Loucy (cell line): ENCODE results near the gene TPM1.

Source experiments
- H2AFZ ChIP-seq: fragments of 200-600 bp; sonication (generic); 2 replicates; pipeline ENCODE4 v1.6.0; 2016; ENCODE audit warnings: antibody characterized with exemption, mild to moderate bottlenecking, low read length, moderate library complexity
- H3F3A ChIP-seq: fragments of 200-600 bp; 2 replicates; pipeline ENCODE4 v1.6.0; 2016; ENCODE audit warnings: antibody characterized with exemption, low read depth, mild to moderate bottlenecking
- H3K27me3 ChIP-seq: fragments of 200-600 bp; sonication (generic); 2 replicates; pipeline ENCODE4 v1.6.1; 2014; ENCODE audit warnings: low read length, mild to moderate bottlenecking; ENCODE audit not compliant: insufficient read depth, poor library complexity, severe bottlenecking
- H3K36me3 ChIP-seq: fragments of 200-600 bp; sonication (generic); 2 replicates; pipeline ENCODE4 v1.6.1; 2016; ENCODE audit warnings: low read length; ENCODE audit not compliant: insufficient read depth
- H3K4me1 ChIP-seq: fragments of 200-600 bp; sonication (generic); 2 replicates; pipeline ENCODE4 v1.5.1; 2014; ENCODE audit warnings: low read length, mild to moderate bottlenecking; ENCODE audit not compliant: insufficient read depth, poor library complexity, severe bottlenecking
- H3K4me2 ChIP-seq: fragments of 200-600 bp; sonication (generic); 2 replicates; pipeline ENCODE4 v1.6.0; 2014; ENCODE audit warnings: antibody characterized with exemption, low read length, low read depth, mild to moderate bottlenecking; ENCODE audit not compliant: poor library complexity, severe bottlenecking
- H3K4me3 ChIP-seq: fragments of 200-600 bp; sonication (generic); 2 replicates; pipeline ENCODE4 v1.5.1; 2014; ENCODE audit warnings: low read length, mild to moderate bottlenecking, mixed read lengths; ENCODE audit not compliant: poor library complexity, severe bottlenecking
- H3K79me2 ChIP-seq: fragments of 200-600 bp; sonication (generic); 2 replicates; pipeline ENCODE4 v1.6.1; 2014; ENCODE audit warnings: low read length; ENCODE audit not compliant: insufficient read depth
- H3K9ac ChIP-seq: fragments of 200-600 bp; sonication (generic); 2 replicates; pipeline ENCODE4 v1.6.0; 2014; ENCODE audit warnings: mild to moderate bottlenecking, low read depth, low read length, moderate library complexity; ENCODE audit not compliant: poor library complexity, severe bottlenecking
- H3K9me2 ChIP-seq: fragments of 200-600 bp; sonication (generic); replicated peaks from 2 replicates; pipeline ENCODE4 v1.6.1; 2016; ENCODE audit warnings: low read depth, low read length, mixed read lengths
- H3K9me3 ChIP-seq: fragments of 200-600 bp; sonication (generic); 2 replicates; pipeline ENCODE4 v1.6.1; 2014; ENCODE audit warnings: mild to moderate bottlenecking, antibody characterized with exemption, low read length, low read depth; ENCODE audit not compliant: insufficient read depth
- H4K20me1 ChIP-seq: fragments of 200-600 bp; sonication (generic); 2 replicates; pipeline ENCODE4 v1.6.0; 2014; ENCODE audit warnings: antibody characterized with exemption, low read length, mild to moderate bottlenecking; ENCODE audit not compliant: insufficient read depth, poor library complexity, severe bottlenecking
- EZH2phosphoT487 ChIP-seq: fragments of 200-600 bp; IDR thresholded peaks from 2 replicates; pipeline ENCODE4 v1.6.1; 2018; ENCODE audit warnings: antibody characterized with exemption, mild to moderate bottlenecking, moderate library complexity, borderline replicate concordance
- TF ChIP-seq, protein P1 (sequence below): fragments of 200-600 bp; sonication (generic); conservative IDR thresholded peaks from 2 replicates; pipeline ENCODE4 v1.5.1; 2014; ENCODE audit warnings: mild to moderate bottlenecking, antibody characterized with exemption, low read length

Gene TPM1

GRCh38 chr15:63040509-63040908 lies 2.0 kb upstream of the TPM1 start:
- H3K4me3 ChIP-seq, result no peak overlapping the region
- no peak overlapping the region for H2AFZ ChIP-seq
- H3F3A ChIP-seq, result no peaks in the 10 kb centered on the region
- no peak overlapping the region for H3K4me2 ChIP-seq
- TF ChIP-seq EZH2phosphoT487, result no peak
- TF ChIP-seq, protein P1, sequence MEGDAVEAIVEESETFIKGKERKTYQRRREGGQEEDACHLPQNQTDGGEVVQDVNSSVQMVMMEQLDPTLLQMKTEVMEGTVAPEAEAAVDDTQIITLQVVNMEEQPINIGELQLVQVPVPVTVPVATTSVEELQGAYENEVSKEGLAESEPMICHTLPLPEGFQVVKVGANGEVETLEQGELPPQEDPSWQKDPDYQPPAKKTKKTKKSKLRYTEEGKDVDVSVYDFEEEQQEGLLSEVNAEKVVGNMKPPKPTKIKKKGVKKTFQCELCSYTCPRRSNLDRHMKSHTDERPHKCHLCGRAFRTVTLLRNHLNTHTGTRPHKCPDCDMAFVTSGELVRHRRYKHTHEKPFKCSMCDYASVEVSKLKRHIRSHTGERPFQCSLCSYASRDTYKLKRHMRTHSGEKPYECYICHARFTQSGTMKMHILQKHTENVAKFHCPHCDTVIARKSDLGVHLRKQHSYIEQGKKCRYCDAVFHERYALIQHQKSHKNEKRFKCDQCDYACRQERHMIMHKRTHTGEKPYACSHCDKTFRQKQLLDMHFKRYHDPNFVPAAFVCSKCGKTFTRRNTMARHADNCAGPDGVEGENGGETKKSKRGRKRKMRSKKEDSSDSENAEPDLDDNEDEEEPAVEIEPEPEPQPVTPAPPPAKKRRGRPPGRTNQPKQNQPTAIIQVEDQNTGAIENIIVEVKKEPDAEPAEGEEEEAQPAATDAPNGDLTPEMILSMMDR, result no peak
- H4K20me1 ChIP-seq, result no peaks in the 10 kb centered on the region
- no peaks in the 10 kb centered on the region for H3K4me1 ChIP-seq
- no peaks in the 10 kb centered on the region for H3K36me3 ChIP-seq
- no peaks in the 10 kb centered on the region for H3K9me2 ChIP-seq
- H3K9me3 ChIP-seq, result no peaks in the 10 kb centered on the region
- H3K9ac ChIP-seq, result no peak overlapping the region
- no peaks in the 10 kb centered on the region for H3K27me3 ChIP-seq
- H3K79me2 ChIP-seq, result no peaks in the 10 kb centered on the region

DNA sequence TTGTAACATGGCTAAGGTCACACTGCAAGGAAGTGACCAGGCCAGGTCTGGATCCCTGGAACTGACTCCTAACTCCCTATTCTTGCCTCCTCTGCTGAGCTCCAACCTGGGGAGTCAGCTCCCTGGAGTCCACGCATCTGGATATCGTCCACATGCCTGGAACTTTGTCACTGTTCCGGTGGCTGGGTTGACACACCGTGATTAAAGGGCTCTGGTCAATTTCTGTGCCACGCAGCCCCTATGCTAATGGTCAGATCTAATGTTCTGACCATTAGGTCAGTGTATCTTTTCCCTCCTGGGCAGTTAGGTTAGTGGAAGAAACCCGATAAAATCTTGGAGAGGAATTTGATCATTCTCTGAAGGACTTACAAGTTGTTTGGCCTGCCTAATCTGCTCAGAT lies 1.6 kb upstream of the TPM1 start:
- Histone ChIP-seq H3K9ac (no peak overlapping the region), H3K79me2 (no peaks in the 10 kb centered on the region), H3K4me1 (no peaks in the 10 kb centered on the region), H3F3A (no peaks in the 10 kb centered on the region), H3K9me2 (no peaks in the 10 kb centered on the region), H3K4me3 (no peak overlapping the region), H2AFZ (no peak overlapping the region), H4K20me1 (no peaks in the 10 kb centered on the region), H3K27me3 (no peaks in the 10 kb centered on the region), H3K4me2 (no peak overlapping the region), H3K9me3 (no peaks in the 10 kb centered on the region), H3K36me3 (no peaks in the 10 kb centered on the region)
- TF ChIP-seq, protein P1, result no peak

DNA sequence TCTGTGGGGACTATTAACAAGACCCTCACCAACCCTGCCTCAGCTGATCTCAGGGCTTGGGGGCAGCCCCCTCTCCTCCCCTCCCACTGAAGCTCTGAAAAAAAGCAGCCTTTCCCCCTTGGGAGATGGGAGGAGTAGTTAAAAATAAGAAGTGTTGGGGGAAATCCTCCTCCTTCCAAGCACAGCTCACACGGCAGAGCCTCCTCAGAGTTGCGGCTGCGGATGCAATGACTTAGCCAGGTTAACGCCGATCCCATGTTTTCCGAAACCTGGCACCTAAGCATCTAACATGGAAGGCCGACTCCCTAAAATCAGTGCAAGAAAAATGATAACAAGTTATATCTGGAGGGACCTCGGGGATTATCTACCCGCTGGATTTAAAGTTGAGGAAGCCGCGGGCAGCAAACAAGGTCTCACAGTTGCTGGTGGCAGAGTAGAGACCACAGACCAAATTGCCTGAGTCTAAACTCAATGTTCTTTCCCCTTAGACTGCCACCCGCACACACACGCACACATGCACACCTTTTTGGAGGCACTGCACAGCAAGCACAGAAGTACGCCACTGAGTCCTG lies 1.1 kb upstream of the TPM1 start:
- no peak overlapping the region for H3K4me2 ChIP-seq
- TF ChIP-seq EZH2phosphoT487, result no peak
- TF ChIP-seq, protein P1, result no peak
- H3K9me2 ChIP-seq, result no peaks in the 10 kb centered on the region
- no peaks in the 10 kb centered on the region for H3K79me2 ChIP-seq
- no peak overlapping the region for H3K9ac ChIP-seq
- no peaks in the 10 kb centered on the region for H3F3A ChIP-seq
- H2AFZ ChIP-seq, result no peak overlapping the region
- no peaks in the 10 kb centered on the region for H3K27me3 ChIP-seq
- no peaks in the 10 kb centered on the region for H3K4me1 ChIP-seq
- H4K20me1 ChIP-seq, result no peaks in the 10 kb centered on the region
- no peaks in the 10 kb centered on the region for H3K9me3 ChIP-seq
- H3K36me3 ChIP-seq, result no peaks in the 10 kb centered on the region
- no peak overlapping the region for H3K4me3 ChIP-seq
